Mesothelial cell of epicardium (in vitro differentiated cells): Measurements from ENCODE around the gene TMEM107. TPM values are rescaled to one million over a fixed set of nuclear protein-coding genes. Genes with fewer than 3 reads are reported as not detected.

Experiments used
- DNase-seq, 2 experiments: peaks; one replicate each; pipeline ENCODE4 v3.0.0; 2021; ENCODE audit warnings: low spot score in 2 of 2; ENCODE audit not compliant: unreplicated experiment in 2 of 2
- H3K27ac Mint-ChIP-seq: 2 replicates; pipeline ENCODE4 v1.8.0; 2021; ENCODE audit warnings: mixed read lengths
- H3K27me3 Mint-ChIP-seq: 2 replicates; pipeline ENCODE4 v1.8.0; 2021; ENCODE audit warnings: low read depth, mixed read lengths
- H3K36me3 Mint-ChIP-seq: 2 replicates; pipeline ENCODE4 v1.8.0; 2021; ENCODE audit warnings: mixed read lengths
- H3K4me1 Mint-ChIP-seq: 2 replicates; pipeline ENCODE4 v1.8.0; 2021; ENCODE audit warnings: mixed read lengths
- H3K4me3 Mint-ChIP-seq: 2 replicates; pipeline ENCODE4 v1.8.0; 2021; ENCODE audit warnings: mild to moderate bottlenecking, moderate library complexity, mixed read lengths
- H3K9me3 Mint-ChIP-seq: 2 replicates; pipeline ENCODE4 v1.8.0; 2021; ENCODE audit warnings: mixed read lengths
- total RNA-seq: library from RNA; stranded (reverse); gene quantifications from 3 replicates; pipeline ENCODE4 v1.2.1, GENCODE V29; 2021
- TF ChIP-seq, protein P1 (sequence below): fragments of 200-600 bp; sonication (generic); IDR thresholded peaks from one replicate; pipeline ENCODE4 v1.5.0; 2021; ENCODE audit warnings: antibody characterized with exemption; ENCODE audit not compliant: unreplicated experiment

The TMEM107 gene
- total RNA-seq, 1 donor from 2014 or later = 23.2 TPM

DNA sequence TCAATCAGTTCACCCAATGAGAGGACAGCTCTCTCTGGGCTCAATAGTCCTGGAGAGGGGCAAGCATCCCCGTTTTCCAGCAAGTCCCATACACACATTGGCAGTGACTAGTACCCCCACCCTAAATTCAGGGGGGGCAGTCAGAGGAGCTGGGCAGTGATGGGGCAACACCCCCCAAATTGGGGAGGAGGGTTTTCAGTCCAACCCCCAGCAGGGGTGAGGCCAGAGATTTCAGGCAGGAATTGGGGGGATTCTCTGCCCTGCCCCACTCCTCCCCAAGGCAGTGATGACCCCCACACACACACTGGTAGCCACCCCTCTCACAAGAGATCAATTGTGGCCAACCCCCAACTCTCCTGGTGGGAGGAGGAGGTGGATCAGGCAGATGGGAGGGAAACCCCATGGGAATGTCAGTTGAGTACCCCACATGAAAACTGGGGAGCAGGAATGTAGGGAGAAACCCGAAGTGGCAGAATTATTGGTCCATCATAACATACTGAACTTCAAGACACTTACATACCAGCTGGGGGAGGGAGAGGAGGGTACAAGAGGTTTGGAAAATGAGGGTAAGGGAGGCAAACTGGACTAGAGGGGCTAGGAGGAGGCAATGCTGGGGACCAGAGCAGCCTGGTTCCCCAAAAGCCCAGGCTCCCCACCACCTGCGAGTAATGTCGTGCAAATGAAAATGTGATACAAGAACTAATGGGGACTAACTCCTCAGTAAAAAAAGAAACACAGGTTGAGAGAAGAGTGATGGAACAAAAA is 16.5 kb downstream of the TMEM107 start:
- Mint-ChIP-seq H3K27me3 (no peaks in the 10 kb centered on the region), H3K4me1 (peaks cover 35% of the 10 kb centered on the region), H3K9me3 (no peaks in the 10 kb centered on the region), H3K36me3 (no peaks in the 10 kb centered on the region), H3K27ac (peak overlapping the region; percentile 77), H3K4me3 (peak overlapping the region; percentile 39)
- no peak for DNase-seq
- TF ChIP-seq, protein P1, sequence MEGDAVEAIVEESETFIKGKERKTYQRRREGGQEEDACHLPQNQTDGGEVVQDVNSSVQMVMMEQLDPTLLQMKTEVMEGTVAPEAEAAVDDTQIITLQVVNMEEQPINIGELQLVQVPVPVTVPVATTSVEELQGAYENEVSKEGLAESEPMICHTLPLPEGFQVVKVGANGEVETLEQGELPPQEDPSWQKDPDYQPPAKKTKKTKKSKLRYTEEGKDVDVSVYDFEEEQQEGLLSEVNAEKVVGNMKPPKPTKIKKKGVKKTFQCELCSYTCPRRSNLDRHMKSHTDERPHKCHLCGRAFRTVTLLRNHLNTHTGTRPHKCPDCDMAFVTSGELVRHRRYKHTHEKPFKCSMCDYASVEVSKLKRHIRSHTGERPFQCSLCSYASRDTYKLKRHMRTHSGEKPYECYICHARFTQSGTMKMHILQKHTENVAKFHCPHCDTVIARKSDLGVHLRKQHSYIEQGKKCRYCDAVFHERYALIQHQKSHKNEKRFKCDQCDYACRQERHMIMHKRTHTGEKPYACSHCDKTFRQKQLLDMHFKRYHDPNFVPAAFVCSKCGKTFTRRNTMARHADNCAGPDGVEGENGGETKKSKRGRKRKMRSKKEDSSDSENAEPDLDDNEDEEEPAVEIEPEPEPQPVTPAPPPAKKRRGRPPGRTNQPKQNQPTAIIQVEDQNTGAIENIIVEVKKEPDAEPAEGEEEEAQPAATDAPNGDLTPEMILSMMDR = no peak

DNA sequence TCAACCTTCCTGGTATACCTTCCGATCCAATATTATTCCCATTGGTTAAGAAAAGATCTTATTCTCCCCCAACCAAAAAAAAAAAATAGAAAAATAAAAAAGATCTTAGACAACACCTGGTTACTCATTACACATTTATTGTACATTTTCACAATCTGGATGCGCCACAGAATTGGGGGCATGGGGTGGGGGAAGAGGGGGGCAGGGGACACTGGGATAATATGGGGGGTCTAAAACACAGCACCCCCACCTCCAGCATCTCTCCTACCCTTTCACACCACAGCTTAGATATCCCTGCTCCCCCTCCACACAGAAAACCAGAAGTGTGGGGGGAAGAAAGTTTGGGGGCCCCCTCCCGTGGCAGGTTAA is 17.2 kb downstream of the TMEM107 start:
- H3K4me3 Mint-ChIP-seq = no peak overlapping the region
- TF ChIP-seq, protein P1 = peak; percentile 24

GRCh38 chr17:8158267-8159031 is 17.7 kb downstream of the TMEM107 start:
- Mint-ChIP-seq H3K9me3 (no peaks in the 10 kb centered on the region), H3K27ac (peak overlapping the region; percentile 75), H3K27me3 (no peaks in the 10 kb centered on the region), H3K4me1 (peaks cover 26% of the 10 kb centered on the region), H3K4me3 (no peak overlapping the region), H3K36me3 (no peaks in the 10 kb centered on the region)
- TF ChIP-seq, protein P1 = peak; percentile 95
- peak in 1 of 2 experiments; percentile 91 for DNase-seq

More for the DNA sequence above, 17.2 kb downstream of the TMEM107 start:
- DNase-seq = no peak
- Mint-ChIP-seq H3K27ac (peak overlapping the region; percentile 75), H3K36me3 (no peaks in the 10 kb centered on the region), H3K27me3 (no peaks in the 10 kb centered on the region), H3K9me3 (no peaks in the 10 kb centered on the region), H3K4me1 (peaks cover 29% of the 10 kb centered on the region)

GRCh38 chr17:8156246-8156992 is 19.8 kb downstream of the TMEM107 start:
- TF ChIP-seq, protein P1 = no peak
- H3K9me3 Mint-ChIP-seq = no peaks in the 10 kb centered on the region
- peaks cover 35% of the 10 kb centered on the region for H3K4me1 Mint-ChIP-seq
- H3K27me3 Mint-ChIP-seq = no peaks in the 10 kb centered on the region
- no peak overlapping the region for H3K27ac Mint-ChIP-seq
- DNase-seq = peak; percentile 98 to 99
- H3K4me3 Mint-ChIP-seq = no peak overlapping the region
- no peaks in the 10 kb centered on the region for H3K36me3 Mint-ChIP-seq

DNA sequence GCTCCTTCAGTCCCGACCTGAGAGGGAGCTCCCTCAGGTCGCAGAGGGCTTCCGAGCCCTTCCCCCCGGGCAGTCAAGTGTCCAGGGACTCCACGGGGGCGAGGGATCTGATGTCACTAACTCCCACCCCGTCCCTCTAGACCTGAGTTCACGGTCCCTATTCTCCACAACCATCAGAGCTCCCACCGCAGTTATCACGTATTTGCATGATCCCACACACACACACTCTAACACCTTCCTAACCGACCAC is 20.3 kb downstream of the TMEM107 start:
- Mint-ChIP-seq H3K4me1 (peaks cover 31% of the 10 kb centered on the region), H3K27ac (no peak overlapping the region), H3K9me3 (no peaks in the 10 kb centered on the region), H3K36me3 (no peaks in the 10 kb centered on the region), H3K4me3 (no peak overlapping the region), H3K27me3 (no peaks in the 10 kb centered on the region)
- no peak for DNase-seq
- TF ChIP-seq, protein P1 = no peak
